GM12865 (cell line): ENCODE measurements around the gene SNRNP70.
"Not testable (repeated sequence)": the region's sequence is repeated elsewhere in the genome, so short reads cannot be mapped to it uniquely, and the experiment has no call there.

Experiments
- DNase-seq: peaks from one replicate; pipeline ENCODE4 v3.0.0; 2010; ENCODE audit warnings: low read depth
- H3K4me3 ChIP-seq: 2 replicates; pipeline ENCODE4 v1.5.1; 2011; ENCODE audit warnings: mild to moderate bottlenecking, low read depth, low read length, control low read depth
- CTCF ChIP-seq: IDR thresholded peaks from 2 replicates; pipeline ENCODE4 v1.5.1; 2011; ENCODE audit warnings: low read length, control low read depth, low read depth, inconsistent platforms; ENCODE audit not compliant: insufficient read depth; ENCODE audit errors: missing control alignments

Gene SNRNP70

GRCh38 chr19:49120325-49120683 lies 35.1 kb downstream of the SNRNP70 start:
- no peak for TF ChIP-seq CTCF
- no peak for DNase-seq
- H3K4me3 ChIP-seq, result no peak overlapping the region

- DNase-seq, result no peak
Measured at GRCh38 chr19:49120868-49121267, 35.6 kb downstream of the SNRNP70 start.

GRCh38 chr19:49121841-49122240 lies 36.6 kb downstream of the SNRNP70 start:
- H3K4me3 ChIP-seq, DNase-seq: not testable (repeated sequence)

More at GRCh38 chr19:49120868-49121267, 35.6 kb downstream of the SNRNP70 start:
- no peak overlapping the region for H3K4me3 ChIP-seq
- TF ChIP-seq CTCF, result no peak

GRCh38 chr19:49123285-49123684 lies 38.0 kb downstream of the SNRNP70 start:
- DNase-seq, H3K4me3 ChIP-seq: not testable (repeated sequence)

GRCh38 chr19:49125025-49125731 lies 39.9 kb downstream of the SNRNP70 start:
- TF ChIP-seq CTCF, result no peak
- DNase-seq, result no peak
- H3K4me3 ChIP-seq, result no peak overlapping the region

- no peak for DNase-seq
- no peak for TF ChIP-seq CTCF
- no peak overlapping the region for H3K4me3 ChIP-seq
Measured at GRCh38 chr19:49126575-49126974, 41.3 kb downstream of the SNRNP70 start.

GRCh38 chr19:49127225-49127624 lies 42.0 kb downstream of the SNRNP70 start:
- peak overlapping the region; percentile 45; the same call in 1 of the 2 replicates for H3K4me3 ChIP-seq
- DNase-seq, result not testable (repeated sequence)

GRCh38 chr19:49127674-49128544 lies 42.7 kb downstream of the SNRNP70 start:
- peak overlapping the region; percentile 54 for H3K4me3 ChIP-seq
- TF ChIP-seq CTCF, result no peak
- peak; percentile 97 for DNase-seq
